K562 (cell line): ENCODE measurements around the gene LBP. TPM values are rescaled to one million over a fixed set of nuclear protein-coding genes. Genes with fewer than 3 reads are reported as not detected.

Experiments used
- ARID3B ChIP-seq: fragments of 250-450 bp; sonication (Bioruptor Pico); IDR thresholded peaks from 2 replicates; pipeline ENCODE4 v1.4.0; 2020; ENCODE audit warnings: borderline replicate concordance
- CAMTA2 ChIP-seq: fragments of 250-450 bp; sonication (Bioruptor Pico); conservative IDR thresholded peaks from 2 replicates; pipeline ENCODE4 v1.5.1; 2022
- CREB1 ChIP-seq, 2 experiments: sonication (generic) in 1 of 2; formaldehyde crosslinking in 1 of 2; IDR thresholded peaks; 2 replicates each; pipeline versions ENCODE4 v1.6.1 to v1.8.0; 2012 to 2022; ENCODE audit warnings: inconsistent platforms in 1 of 2, mild to moderate bottlenecking in 1 of 2, missing genetic modification reagents in 1 of 2, moderate library complexity in 1 of 2
- E2F8 ChIP-seq: fragments of 450-650 bp; IDR thresholded peaks from 2 replicates; pipeline ENCODE4 v1.7.1; 2018; ENCODE audit warnings: mild to moderate bottlenecking, low read depth; ENCODE audit not compliant: partially characterized antibody
- ETV6 ChIP-seq, 3 experiments: fragments of 150-350 bp in 1 of 3; sonication (generic) in 1 of 3; formaldehyde crosslinking in 1 of 3; IDR thresholded peaks; 2 replicates each; pipeline versions ENCODE4 v1.6.1 to v1.8.0; 2014 to 2022; ENCODE audit warnings: borderline replicate concordance in 2 of 3, low read depth in 2 of 3, antibody characterized with exemption in 1 of 3, low read length in 1 of 3, mild to moderate bottlenecking in 1 of 3, missing genetic modification reagents in 1 of 3
- HOXB6 ChIP-seq: fragments of 250-450 bp; sonication (Bioruptor Pico); IDR thresholded peaks from 2 replicates; pipeline ENCODE4 v1.5.1; 2022; ENCODE audit warnings: mild to moderate bottlenecking, borderline replicate concordance
- NCOA1 ChIP-seq: fragments of 450-650 bp; IDR thresholded peaks from 2 replicates; pipeline ENCODE4 v1.6.1; 2016; ENCODE audit warnings: low read depth
- RBM22 ChIP-seq: fragments of 200-400 bp; formaldehyde crosslinking; IDR thresholded peaks from 2 replicates; pipeline ENCODE4 v1.6.1; 2018; ENCODE audit warnings: low read length, low read depth; ENCODE audit not compliant: poor library complexity, severe bottlenecking
- SMC3 ChIP-seq: conservative IDR thresholded peaks from 2 replicates; pipeline ENCODE4 v1.6.1; 2011; ENCODE audit warnings: low read depth, low read length, improper control_type of control experiment; ENCODE audit not compliant: insufficient read depth
- TBL1XR1 ChIP-seq, 2 experiments: IDR thresholded peaks; 2 replicates each; pipeline ENCODE4 v1.6.1; 2012; ENCODE audit warnings: improper control_type of control experiment in 2 of 2, low read length in 2 of 2, mild to moderate bottlenecking in 1 of 2
- ZNF217 ChIP-seq: sonication (generic); formaldehyde crosslinking; IDR thresholded peaks from 2 replicates; pipeline ENCODE4 v1.8.0; 2022; ENCODE audit warnings: mild to moderate bottlenecking, missing genetic modification reagents
- ZNF232 ChIP-seq: sonication (generic); formaldehyde crosslinking; IDR thresholded peaks from 2 replicates; pipeline ENCODE4 v1.8.0; 2022; ENCODE audit warnings: mild to moderate bottlenecking, missing genetic modification reagents
- ZNF384 ChIP-seq: IDR thresholded peaks from 2 replicates; pipeline ENCODE4 v1.6.1; 2012; ENCODE audit warnings: low read depth, low read length, improper control_type of control experiment
- ZNF445 ChIP-seq: fragments of 250-450 bp; sonication (Bioruptor Pico); IDR thresholded peaks from 2 replicates; pipeline ENCODE4 v1.4.0; 2020; ENCODE audit warnings: low read depth, mild to moderate bottlenecking, moderate library complexity
- ZNF655 ChIP-seq: fragments of 250-450 bp; sonication (Bioruptor Pico); IDR thresholded peaks from 2 replicates; pipeline ENCODE4 v1.5.0; 2021
- polyA plus RNA-seq, 8 experiments: library from polyadenylated mRNA; depleted of rRNA in 4 of 8; stranded (reverse) in 5 of 8; unstranded in 3 of 8; fragments of >200 nt; fragmentation: Nextera tagmentation in 2 of 8; fragmentation: Illumina TruSeq in 1 of 8; extraction: Ambion mirVana in 2 of 8; extraction: Trizol in 1 of 8; gene quantifications; 2 replicates each; pipeline versions ENCODE4 v1.2.1 to v1.2.3, GENCODE V29; 2011 to 2014; ENCODE audit warnings: inconsistent platforms in 1 of 8, missing spikeins in 1 of 8
- total RNA-seq, 7 experiments: library from RNA; depleted of rRNA in 6 of 7; stranded (reverse); fragments of >200 nt in 6 of 7; fragmentation: Illumina TruSeq in 2 of 7; extraction: Trizol in 2 of 7; gene quantifications; 2 replicates each; pipeline versions ENCODE4 v1.2.1 to v1.2.3, GENCODE V29; 2011 to 2021; ENCODE audit warnings: low replicate concordance in 1 of 7
- TF ChIP-seq, protein P1 (sequence below), 3 experiments: fragments of 200-800 bp in 1 of 3; fragments of 250-450 bp in 1 of 3; fragments of 450-650 bp in 1 of 3; sonication (Bioruptor Pico) in 1 of 3; sonication (Bioruptor generic) in 1 of 3; formaldehyde crosslinking in 1 of 3; IDR thresholded peaks; 2 replicates each; pipeline versions ENCODE4 v1.6.1 to v1.8.0; 2016 to 2022; ENCODE audit warnings: mild to moderate bottlenecking in 2 of 3, missing genetic modification characterization in 2 of 3, missing compliant biosample characterization in 1 of 3, moderate library complexity in 1 of 3

The LBP gene
- total and polyA plus RNA-seq, 9 of the 15 experiments (the other 6 are each of a cell fraction or from before 2014, with no cell fraction given) = 0.06 to 0.31 (median 0.09) TPM; not detected in 3

DNA sequence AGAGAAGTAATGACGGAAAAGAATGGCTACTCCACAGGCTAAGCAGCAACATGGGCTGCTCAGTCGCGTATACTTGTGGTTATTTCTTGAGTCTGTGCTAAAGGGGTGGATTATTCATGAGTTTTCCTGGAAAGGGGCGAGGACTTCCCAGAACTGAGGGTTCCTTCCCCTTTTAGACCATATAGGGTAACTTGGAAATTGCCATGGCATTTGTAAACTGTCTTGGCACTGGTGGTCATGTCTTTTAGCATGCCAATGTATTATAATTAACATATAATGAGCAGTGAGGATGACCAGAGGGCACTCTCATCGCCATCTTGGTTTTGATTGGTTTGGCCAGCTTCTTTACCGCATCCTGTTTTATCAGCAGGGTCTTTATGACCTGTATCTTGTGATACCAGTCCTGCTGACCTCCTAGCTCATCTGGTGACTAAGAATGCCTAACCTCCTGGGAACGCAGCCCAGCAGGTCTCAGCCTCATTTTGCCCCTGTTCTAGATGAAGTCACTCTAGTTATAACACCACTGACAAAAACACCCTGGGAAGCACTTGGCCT is 11.4 kb downstream of the LBP start (continued):
- TF ChIP-seq CAMTA2 (CRISPR knock-in tag) = no peak
- TF ChIP-seq ZNF445 (CRISPR knock-in tag) = no peak
- TF ChIP-seq TBL1XR1 (IDR thresholded peaks at IDR 0.05; ENCODE audit: low read length in 2 of 2) = no peak
- TF ChIP-seq ETV6 (IDR thresholded peaks at IDR 0.05; ENCODE audit: borderline replicate concordance in 1 of 2, low read depth in 2 of 2, low read length in 1 of 2) = no peak
- TF ChIP-seq ETV6 (CRISPR knock-in tag; IDR thresholded peaks at IDR 0.05; ENCODE audit: borderline replicate concordance) = no peak
- TF ChIP-seq NCOA1 = no peak
- no peak for TF ChIP-seq RBM22
- no peak for TF ChIP-seq ZNF384
- no peak for TF ChIP-seq SMC3
- no peak for TF ChIP-seq ARID3B
- TF ChIP-seq E2F8 = no peak
- no peak for TF ChIP-seq ZNF232 (CRISPR knock-in tag)
- TF ChIP-seq ZNF655 (CRISPR knock-in tag) = no peak
- TF ChIP-seq, protein P1, sequence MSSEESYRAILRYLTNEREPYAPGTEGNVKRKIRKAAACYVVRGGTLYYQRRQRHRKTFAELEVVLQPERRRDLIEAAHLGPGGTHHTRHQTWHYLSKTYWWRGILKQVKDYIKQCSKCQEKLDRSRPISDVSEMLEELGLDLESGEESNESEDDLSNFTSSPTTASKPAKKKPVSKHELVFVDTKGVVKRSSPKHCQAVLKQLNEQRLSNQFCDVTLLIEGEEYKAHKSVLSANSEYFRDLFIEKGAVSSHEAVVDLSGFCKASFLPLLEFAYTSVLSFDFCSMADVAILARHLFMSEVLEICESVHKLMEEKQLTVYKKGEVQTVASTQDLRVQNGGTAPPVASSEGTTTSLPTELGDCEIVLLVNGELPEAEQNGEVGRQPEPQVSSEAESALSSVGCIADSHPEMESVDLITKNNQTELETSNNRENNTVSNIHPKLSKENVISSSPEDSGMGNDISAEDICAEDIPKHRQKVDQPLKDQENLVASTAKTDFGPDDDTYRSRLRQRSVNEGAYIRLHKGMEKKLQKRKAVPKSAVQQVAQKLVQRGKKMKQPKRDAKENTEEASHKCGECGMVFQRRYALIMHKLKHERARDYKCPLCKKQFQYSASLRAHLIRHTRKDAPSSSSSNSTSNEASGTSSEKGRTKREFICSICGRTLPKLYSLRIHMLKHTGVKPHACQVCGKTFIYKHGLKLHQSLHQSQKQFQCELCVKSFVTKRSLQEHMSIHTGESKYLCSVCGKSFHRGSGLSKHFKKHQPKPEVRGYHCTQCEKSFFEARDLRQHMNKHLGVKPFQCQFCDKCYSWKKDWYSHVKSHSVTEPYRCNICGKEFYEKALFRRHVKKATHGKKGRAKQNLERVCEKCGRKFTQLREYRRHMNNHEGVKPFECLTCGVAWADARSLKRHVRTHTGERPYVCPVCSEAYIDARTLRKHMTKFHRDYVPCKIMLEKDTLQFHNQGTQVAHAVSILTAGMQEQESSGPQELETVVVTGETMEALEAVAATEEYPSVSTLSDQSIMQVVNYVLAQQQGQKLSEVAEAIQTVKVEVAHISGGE (CRISPR knock-in tag; IDR thresholded peaks at IDR 0.05) = 0 out of 6 replicates have a peak, but pooled peaks of 1 of the 3 experiments have one; percentile 49
- TF ChIP-seq CREB1 (IDR thresholded peaks at IDR 0.05) = no peak
- TF ChIP-seq CREB1 (CRISPR knock-in tag; IDR thresholded peaks at IDR 0.05) = peak; percentile 25; the same call in 1 of the 2 replicates
- no peak for TF ChIP-seq HOXB6 (CRISPR knock-in tag)
- TF ChIP-seq ZNF217 = no peak
